B cell (primary cell): ENCODE data around the gene SH3RF1. TPM values are rescaled to one million over a fixed set of nuclear protein-coding genes. Genes with fewer than 3 reads are reported as not detected.

Source experiments
- ATAC-seq: fragments of 200-7000 bp; cut with Tn5 transposase; one replicate; pipeline ENCODE4 v1.10.0; 2021; ENCODE audit warnings: low read depth, mild to moderate bottlenecking, moderate number of reproducible peaks, moderate library complexity
- CTCF ChIA-PET: fragments of 350-600 bp; sonication (Branson Sonifier 250); formaldehyde crosslinking; loops from one replicate; lab custom pipeline; 2021; ENCODE audit warnings: antibody characterized with exemption, inconsistent platforms; lab: Charles Lee
- POLR2A ChIA-PET: fragments of 350-600 bp; sonication (Branson Sonifier 250); formaldehyde crosslinking; loops from one replicate; lab custom pipeline; 2021; ENCODE audit warnings: antibody characterized with exemption; lab: Charles Lee
- DNase-seq: peaks from one replicate; pipeline ENCODE4 v3.0.0; 2013
- H2AFZ ChIP-seq: 2 replicates; pipeline ENCODE4 v1.6.1; 2012; ENCODE audit warnings: mild to moderate bottlenecking, low read depth, low read length; ENCODE audit not compliant: insufficient read depth, poor library complexity, severe bottlenecking
- H3K27ac ChIP-seq, 2 donors: 1 replicate in 1 of 2; 2 replicates in 1 of 2; pipeline ENCODE4 v1.5.1; 2012 to 2013; ENCODE audit warnings: low read length in 2 of 2, mild to moderate bottlenecking in 2 of 2, moderate library complexity in 1 of 2
- H3K27me3 ChIP-seq, 4 experiments: fragments of 200-600 bp in 1 of 4; sonication (generic) in 1 of 4; replicated peaks in 1 of 4; 1 replicate in 2 of 4; 2 replicates in 2 of 4; pipeline versions ENCODE4 v1.6.1 to v1.7.0; 2013 to 2016; ENCODE audit warnings: low read length in 3 of 4, mild to moderate bottlenecking in 2 of 4, mixed read lengths in 1 of 4, moderate library complexity in 1 of 4; ENCODE audit not compliant: insufficient read depth in 4 of 4, control insufficient read depth in 3 of 4; ENCODE audit errors: control extremely low read depth in 1 of 4
- H3K36me3 ChIP-seq, 2 experiments: replicated peaks in 1 of 2; 1 replicate in 1 of 2; 2 replicates in 1 of 2; pipeline versions ENCODE4 v1.6.1 to v1.7.1; 2013; ENCODE audit warnings: low read length in 1 of 2; ENCODE audit not compliant: insufficient read depth in 2 of 2, control insufficient read depth in 1 of 2; ENCODE audit errors: control extremely low read depth in 1 of 2, extremely low read depth in 1 of 2
- H3K4me1 ChIP-seq, 2 donors: fragments of 200-600 bp in 1 of 2; sonication (generic) in 1 of 2; 1 replicate in 1 of 2; 2 replicates in 1 of 2; pipeline versions ENCODE4 v1.5.1 to v1.6.1; 2013 to 2017; ENCODE audit warnings: low read length in 2 of 2; ENCODE audit not compliant: control insufficient read depth in 2 of 2, insufficient read depth in 2 of 2
- H3K4me2 ChIP-seq: replicated peaks from 2 replicates; pipeline ENCODE3; 2012; ENCODE audit warnings: mild to moderate bottlenecking, low read depth, low read length; ENCODE audit not compliant: poor library complexity, severe bottlenecking
- H3K4me3 ChIP-seq, 5 experiments: fragments of 200-600 bp in 1 of 5; sonication (generic) in 1 of 5; 1 replicate in 3 of 5; 2 replicates in 2 of 5; pipeline versions ENCODE4 v1.5.1 to v1.7.0; 2011 to 2016; ENCODE audit warnings: low read length in 4 of 5, mild to moderate bottlenecking in 4 of 5, low read depth in 2 of 5, control low read depth in 1 of 5, moderate library complexity in 1 of 5; ENCODE audit not compliant: insufficient read depth in 1 of 5; ENCODE audit errors: control extremely low read depth in 1 of 5, extremely low read depth in 1 of 5
- H3K79me2 ChIP-seq: fragments of 200-600 bp; sonication (generic); one replicate; pipeline ENCODE4 v1.6.0; 2016; ENCODE audit warnings: low read length; ENCODE audit not compliant: control insufficient read depth, insufficient read depth
- H3K9ac ChIP-seq: fragments of 200-600 bp; sonication (generic); 2 replicates; pipeline ENCODE4 v1.6.1; 2017; ENCODE audit warnings: mild to moderate bottlenecking, low read length, moderate library complexity
- H3K9me3 ChIP-seq, 3 donors: one replicate each; pipeline versions ENCODE4 v1.6.1 to v1.7.1; 2013; ENCODE audit warnings: low read length in 2 of 3; ENCODE audit not compliant: control insufficient read depth in 2 of 3, insufficient read depth in 1 of 3; ENCODE audit errors: control extremely low read depth in 1 of 3
- H4K20me1 ChIP-seq: 2 replicates; pipeline ENCODE4 v1.6.0; 2012; ENCODE audit warnings: mild to moderate bottlenecking, low read length; ENCODE audit not compliant: insufficient read depth, control insufficient read depth, poor library complexity, severe bottlenecking
- H3K27ac Mint-ChIP-seq: one replicate; pipeline ENCODE4 v1.8.0; 2021; ENCODE audit warnings: mixed read lengths
- H3K27me3 Mint-ChIP-seq: one replicate; pipeline ENCODE4 v1.8.0; 2021; ENCODE audit warnings: mixed read lengths
- H3K4me1 Mint-ChIP-seq: one replicate; pipeline ENCODE4 v1.8.0; 2021; ENCODE audit warnings: mixed read lengths
- H3K4me3 Mint-ChIP-seq: one replicate; pipeline ENCODE4 v1.8.0; 2021; ENCODE audit warnings: mixed read lengths
- H3K9me3 Mint-ChIP-seq: one replicate; pipeline ENCODE4 v1.8.0; 2022; ENCODE audit warnings: mixed read lengths; ENCODE audit not compliant: insufficient read depth
- EZH2 ChIP-seq: IDR thresholded peaks from 2 replicates; pipeline ENCODE4 v1.6.1; 2012; ENCODE audit warnings: borderline replicate concordance, low read depth, mild to moderate bottlenecking, moderate library complexity, low read length; ENCODE audit not compliant: insufficient read depth, poor library complexity, severe bottlenecking
- WGBS: methylation state at CpG from one replicate; pipeline ENCODE4 v1.1.5; 2013; ENCODE audit warnings: missing lambda C conversion rate; ENCODE audit not compliant: insufficient coverage; 5-methylcytosine and 5-hydroxymethylcytosine counted together
- intact Hi-C: fragments of 100-400 bp; cut with micrococcal nuclease; formaldehyde crosslinking; loops from one replicate; pipeline ENCODE4 v1.10.0; 2022
- polyA plus RNA-seq: library from polyadenylated mRNA; depleted of rRNA; stranded (reverse); fragments of >200 nt; gene quantifications from 2 replicates; pipeline ENCODE4 v1.2.3, GENCODE V29; 2012
- total RNA-seq, 2 donors: library from RNA; stranded (reverse); fragments of 120-200 nt in 1 of 2; gene quantifications; 1 replicate in 1 of 2; 2 replicates in 1 of 2; pipeline versions ENCODE4 v1.2.3 to v1.2.4, GENCODE V29; 2013 to 2022
- TF ChIP-seq, protein P1 (sequence below): fragments of 200-600 bp; IDR thresholded peaks from one replicate; pipeline ENCODE4 v1.8.0; 2022; ENCODE audit warnings: antibody characterized with exemption, mild to moderate bottlenecking

Gene SH3RF1
- total and polyA plus RNA-seq, 2 donors (not counting 1 experiment from before 2014, with no cell fraction given): 2.0 to 5.4 TPM

- Mint-ChIP-seq H3K4me3 (no peak overlapping the region), H3K4me1 (peaks cover 11% of the 10 kb centered on the region), H3K27ac (no peak overlapping the region), H3K9me3 (no peaks in the 10 kb centered on the region), H3K27me3 (no peaks in the 10 kb centered on the region)
- ChIA-PET CTCF (no interaction called here), POLR2A (no interaction called here)
- Histone ChIP-seq H3K9me3 (no peaks in the 10 kb centered on the region), H3K36me3 (no peaks in the 10 kb centered on the region), H3K79me2 (no peaks in the 10 kb centered on the region), H2AFZ (no peak overlapping the region), H3K4me1 (peaks cover 0 to 5% of the 10 kb centered on the region in 2 donors), H3K27me3 (no peaks in the 10 kb centered on the region), H4K20me1 (no peaks in the 10 kb centered on the region), H3K27ac (no peak overlapping the region), H3K4me2 (no peak overlapping the region), H3K9ac (no peak overlapping the region), H3K4me3 (no peak overlapping the region)
- no peak for DNase-seq
- WGBS: no CpG with 5 or more reads among the region's 2 CpGs
- TF ChIP-seq EZH2: no peak
- TF ChIP-seq, protein P1, sequence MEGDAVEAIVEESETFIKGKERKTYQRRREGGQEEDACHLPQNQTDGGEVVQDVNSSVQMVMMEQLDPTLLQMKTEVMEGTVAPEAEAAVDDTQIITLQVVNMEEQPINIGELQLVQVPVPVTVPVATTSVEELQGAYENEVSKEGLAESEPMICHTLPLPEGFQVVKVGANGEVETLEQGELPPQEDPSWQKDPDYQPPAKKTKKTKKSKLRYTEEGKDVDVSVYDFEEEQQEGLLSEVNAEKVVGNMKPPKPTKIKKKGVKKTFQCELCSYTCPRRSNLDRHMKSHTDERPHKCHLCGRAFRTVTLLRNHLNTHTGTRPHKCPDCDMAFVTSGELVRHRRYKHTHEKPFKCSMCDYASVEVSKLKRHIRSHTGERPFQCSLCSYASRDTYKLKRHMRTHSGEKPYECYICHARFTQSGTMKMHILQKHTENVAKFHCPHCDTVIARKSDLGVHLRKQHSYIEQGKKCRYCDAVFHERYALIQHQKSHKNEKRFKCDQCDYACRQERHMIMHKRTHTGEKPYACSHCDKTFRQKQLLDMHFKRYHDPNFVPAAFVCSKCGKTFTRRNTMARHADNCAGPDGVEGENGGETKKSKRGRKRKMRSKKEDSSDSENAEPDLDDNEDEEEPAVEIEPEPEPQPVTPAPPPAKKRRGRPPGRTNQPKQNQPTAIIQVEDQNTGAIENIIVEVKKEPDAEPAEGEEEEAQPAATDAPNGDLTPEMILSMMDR: no peak
- no peak for ATAC-seq
- intact Hi-C loops: no loop called here
Observed at GRCh38 chr4:169305651-169306050, 34.9 kb upstream of the SH3RF1 start.

DNA sequence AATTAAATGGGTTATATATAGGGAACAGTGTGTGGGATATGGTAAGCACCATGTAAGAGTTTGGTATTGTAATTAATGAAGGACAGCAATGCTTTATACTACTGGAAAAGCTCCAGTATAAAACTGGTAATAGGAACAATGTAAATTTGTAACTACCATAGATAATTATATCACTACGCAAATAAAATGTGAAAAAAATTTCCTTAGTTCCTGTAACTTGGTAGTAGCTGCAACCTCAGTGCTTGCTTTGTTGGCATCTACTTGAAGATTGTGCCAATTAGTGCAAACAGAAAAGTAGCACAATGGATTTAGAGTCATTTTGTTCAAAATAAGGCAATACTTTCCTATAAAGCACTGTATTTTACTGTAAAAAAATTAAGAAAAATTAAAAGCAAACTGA lies 34.4 kb upstream of the SH3RF1 start:
- Histone ChIP-seq H3K27me3 (no peaks in the 10 kb centered on the region), H2AFZ (no peak overlapping the region), H3K36me3 (no peaks in the 10 kb centered on the region), H4K20me1 (no peaks in the 10 kb centered on the region), H3K4me2 (no peak overlapping the region), H3K9me3 (no peaks in the 10 kb centered on the region), H3K27ac (no peak overlapping the region), H3K4me3 (no peak overlapping the region), H3K79me2 (no peaks in the 10 kb centered on the region), H3K9ac (no peak overlapping the region), H3K4me1 (peaks cover 0 to 5% of the 10 kb centered on the region in 2 donors)
- TF ChIP-seq, protein P1: no peak
- no peak for TF ChIP-seq EZH2
- POLR2A ChIA-PET: no interaction called here
- peaks cover 11% of the 10 kb centered on the region for H3K4me1 Mint-ChIP-seq
- no peaks in the 10 kb centered on the region for H3K27me3 Mint-ChIP-seq
- intact Hi-C loops: no loop called here
- H3K9me3 Mint-ChIP-seq: no peaks in the 10 kb centered on the region
- no peak for ATAC-seq
- no CpG with 5 or more reads among the region's 1 CpG for WGBS
- no peak overlapping the region for H3K4me3 Mint-ChIP-seq
- DNase-seq: no peak
- no peak overlapping the region for H3K27ac Mint-ChIP-seq
- CTCF ChIA-PET: no interaction called here
